Activated T-helper 2 cell treated with anti-CD3 and anti-CD28 coated beads, Interferon-gamma antibody, Interleukin-2, Interleukin-4, amounts not matched to agents 10 μg/mL and 5 μg/mL and 100 μg/mL, durations not matched to agents 14 hours and 24 hours and 36 hours (primary cell): Measurements from ENCODE around the gene ATP6V1F. TPM values are rescaled to one million over a fixed set of nuclear protein-coding genes. Genes with fewer than 3 reads are reported as not detected.
"Not testable (repeated sequence)": the region's sequence is repeated elsewhere in the genome, so short reads cannot be mapped to it uniquely, and the experiment has no call there.

Experiments used
- DNase-seq: peaks from one replicate; pipeline ENCODE4 v3.0.0; 2021; ENCODE audit warnings: low spot score
- H3K27ac Mint-ChIP-seq: one replicate; pipeline ENCODE4 v1.8.0; 2021; ENCODE audit warnings: mixed read lengths
- H3K27me3 Mint-ChIP-seq: one replicate; pipeline ENCODE4 v1.8.0; 2021; ENCODE audit warnings: low read depth, mixed read lengths
- H3K36me3 Mint-ChIP-seq: one replicate; pipeline ENCODE4 v1.8.0; 2021; ENCODE audit warnings: low read depth, mixed read lengths
- H3K4me1 Mint-ChIP-seq: one replicate; pipeline ENCODE4 v1.8.0; 2021; ENCODE audit warnings: low read depth, mixed read lengths
- H3K4me3 Mint-ChIP-seq: one replicate; pipeline ENCODE4 v1.8.0; 2021; ENCODE audit warnings: low read depth, mild to moderate bottlenecking, moderate library complexity, mixed read lengths
- H3K9me3 Mint-ChIP-seq: one replicate; pipeline ENCODE4 v1.8.0; 2021; ENCODE audit warnings: mixed read lengths
- intact Hi-C: fragments of 100-400 bp; cut with micrococcal nuclease; formaldehyde crosslinking; loops from one replicate; pipeline ENCODE4 v1.15.1; 2023
- total RNA-seq: library from RNA; stranded (reverse); gene quantifications from 2 replicates; pipeline ENCODE4 v1.2.3, GENCODE V29; 2022

Gene ATP6V1F
- total RNA-seq, 1 donor from 2014 or later = 123 TPM

DNA sequence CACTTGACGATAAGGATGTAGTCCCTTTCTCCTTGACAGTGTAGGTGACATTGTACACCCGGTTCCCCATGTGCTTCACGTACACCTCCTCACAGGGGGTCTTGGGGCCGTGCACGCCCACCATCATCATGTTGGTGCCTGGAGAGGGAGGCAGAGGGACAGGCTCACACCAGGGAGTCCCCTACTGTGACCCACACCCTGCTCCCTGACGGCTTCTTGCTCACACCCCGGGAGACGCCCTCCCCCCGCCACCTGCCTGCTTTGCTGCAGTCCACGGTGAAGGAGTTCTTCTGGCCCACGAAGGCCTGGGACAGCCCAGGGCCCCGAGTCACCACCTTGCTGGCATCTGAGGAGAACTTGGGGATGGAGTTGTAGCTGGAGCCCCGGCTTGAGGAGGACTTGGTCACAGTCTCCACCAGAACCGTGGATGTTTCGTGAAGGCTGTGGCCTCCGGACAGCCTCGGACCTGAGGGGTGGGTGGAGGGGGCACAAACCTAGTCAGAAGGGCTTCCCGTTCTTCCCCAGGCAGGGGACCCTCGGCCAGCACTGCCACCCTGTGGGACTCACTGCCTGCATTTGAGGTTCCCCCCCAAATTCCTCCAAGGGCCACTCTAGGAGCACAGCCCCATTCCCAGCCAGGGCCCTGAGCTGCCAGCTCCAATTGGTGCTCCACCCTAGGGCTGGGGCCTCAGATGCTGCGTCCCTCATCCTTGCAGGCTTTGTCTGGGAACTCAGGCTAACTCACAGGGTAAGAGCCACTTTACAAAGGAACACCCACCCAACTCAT is 50.2 kb downstream of the ATP6V1F start:
- H3K4me3 Mint-ChIP-seq, H3K36me3 Mint-ChIP-seq, H3K9me3 Mint-ChIP-seq, intact Hi-C loops, H3K27ac Mint-ChIP-seq, H3K4me1 Mint-ChIP-seq, DNase-seq: not testable (repeated sequence)
- H3K27me3 Mint-ChIP-seq = peaks cover 54% of the 10 kb centered on the region

DNA sequence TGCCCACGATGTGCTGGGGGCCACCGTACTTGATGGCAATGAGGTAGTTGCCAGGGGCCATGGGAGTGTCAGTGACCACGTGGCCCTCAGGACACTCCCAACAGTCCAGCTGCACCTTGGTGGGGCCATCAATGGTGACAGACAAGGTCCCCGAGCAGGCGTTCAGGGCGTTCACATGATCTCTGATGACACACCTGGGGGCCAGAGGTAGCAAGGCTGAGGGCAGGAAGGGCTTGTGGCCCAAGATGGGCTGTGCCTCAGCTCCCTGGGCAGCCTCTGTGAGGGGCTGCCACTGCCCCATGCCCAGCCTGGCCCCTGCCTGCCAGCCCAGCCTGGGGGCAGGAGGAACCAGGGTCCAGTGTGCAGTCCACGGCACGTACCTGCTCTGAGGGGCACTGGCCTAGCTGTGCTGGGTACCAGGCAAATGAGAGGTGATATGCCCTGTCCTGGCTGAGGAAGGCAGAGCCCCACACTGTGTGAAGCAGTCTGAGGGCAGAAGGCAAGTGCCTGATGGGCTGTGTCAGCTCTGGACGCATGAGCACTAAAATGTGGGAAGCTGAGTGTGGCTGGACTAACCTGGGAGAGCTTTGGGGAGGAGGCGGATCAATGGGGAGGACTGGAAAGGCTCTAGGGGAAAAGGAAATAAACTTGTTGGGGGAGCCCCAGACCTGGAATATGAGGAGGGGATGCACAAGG is 51.4 kb downstream of the ATP6V1F start:
- no peaks in the 10 kb centered on the region for H3K9me3 Mint-ChIP-seq
- peaks cover 4% of the 10 kb centered on the region for H3K4me1 Mint-ChIP-seq
- no peaks in the 10 kb centered on the region for H3K36me3 Mint-ChIP-seq
- no peak for DNase-seq
- H3K4me3 Mint-ChIP-seq = no peak overlapping the region
- peaks cover 59% of the 10 kb centered on the region for H3K27me3 Mint-ChIP-seq
- no peak overlapping the region for H3K27ac Mint-ChIP-seq
- intact Hi-C loops = no loop called here

DNA sequence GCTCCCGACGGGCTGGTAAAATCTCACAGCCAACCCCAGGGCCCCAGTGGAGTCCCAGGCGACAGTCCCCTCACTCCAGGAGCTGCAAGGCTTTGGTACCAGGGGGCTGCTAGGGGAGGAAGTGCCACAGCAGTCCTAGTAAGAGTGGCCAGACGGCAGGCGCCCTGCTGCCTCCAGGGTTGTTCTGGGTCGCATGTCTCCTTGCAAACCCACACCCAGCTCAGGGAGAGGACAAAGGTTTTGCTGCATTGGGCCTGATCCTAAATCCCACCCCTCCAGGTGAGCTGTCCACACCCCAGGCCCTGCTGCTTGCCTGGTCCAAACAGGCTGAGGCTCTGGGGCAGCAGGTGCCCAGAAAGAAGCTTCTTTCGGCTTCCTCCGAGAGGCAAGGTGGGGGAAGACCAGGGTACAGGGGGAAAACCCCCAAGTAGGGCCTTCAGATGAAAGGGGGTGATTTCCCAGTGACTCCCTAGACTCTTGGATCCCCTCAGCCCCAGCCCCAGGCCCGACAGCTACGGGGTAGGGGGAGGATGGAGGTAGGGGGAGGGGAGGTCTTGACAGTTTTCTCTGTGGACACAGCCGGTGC is 52.0 kb downstream of the ATP6V1F start:
- no peak overlapping the region for H3K27ac Mint-ChIP-seq
- intact Hi-C loops = no loop called here
- peaks cover 61% of the 10 kb centered on the region for H3K27me3 Mint-ChIP-seq
- no peak overlapping the region for H3K4me3 Mint-ChIP-seq
- DNase-seq = no peak
- no peaks in the 10 kb centered on the region for H3K36me3 Mint-ChIP-seq
- no peaks in the 10 kb centered on the region for H3K9me3 Mint-ChIP-seq
- H3K4me1 Mint-ChIP-seq = peaks cover 4% of the 10 kb centered on the region

DNA sequence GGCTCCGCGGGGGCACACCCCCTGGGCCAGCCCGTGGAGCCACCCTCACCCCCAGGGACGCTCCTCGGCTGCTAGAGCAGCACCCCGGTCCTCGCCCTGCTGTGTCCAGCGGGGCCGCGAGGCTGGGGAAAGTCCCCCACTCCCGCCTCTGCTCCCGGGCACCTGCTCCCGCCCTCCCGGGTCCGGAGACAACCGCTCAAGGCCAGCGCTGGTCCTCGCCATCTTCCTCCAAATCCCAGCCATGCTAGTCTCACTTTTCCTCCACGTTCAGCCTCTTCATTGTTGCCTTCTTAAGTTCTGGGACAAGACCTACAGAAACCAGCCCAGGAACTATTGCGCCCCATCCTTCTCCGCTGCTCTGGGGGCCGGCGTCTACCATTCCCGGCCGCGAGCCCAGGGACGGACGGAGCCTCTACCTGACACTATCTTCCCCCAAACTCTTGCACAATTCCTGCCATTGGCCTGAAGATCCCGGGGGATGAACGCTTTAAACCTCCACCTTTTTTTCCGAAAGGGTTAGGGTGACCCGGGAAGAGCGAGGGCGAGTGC is 52.7 kb downstream of the ATP6V1F start:
- H3K27me3 Mint-ChIP-seq = peaks cover 61% of the 10 kb centered on the region
- no peak for DNase-seq
- H3K36me3 Mint-ChIP-seq = no peaks in the 10 kb centered on the region
- H3K9me3 Mint-ChIP-seq = no peaks in the 10 kb centered on the region
- no peak overlapping the region for H3K4me3 Mint-ChIP-seq
- H3K4me1 Mint-ChIP-seq = peaks cover 4% of the 10 kb centered on the region
- intact Hi-C loops = no loop called here
- no peak overlapping the region for H3K27ac Mint-ChIP-seq

Other genes with a start within 250 kb of the ATP6V1F start
- gene GARIN1A, start 190.6 kb upstream of the ATP6V1F start, total RNA-seq = 0.32 and 0.48 TPM in 2 replicates
- 53.7 and 57.4 TPM in 2 replicates for gene CALU, start 123.5 kb upstream of the ATP6V1F start, total RNA-seq
- not detected in 2 replicates for gene OPN1SW, start 87.1 kb upstream of the ATP6V1F start, total RNA-seq
- 14.3 and 15.5 TPM in 2 replicates for gene CCDC136, start 70.9 kb upstream of the ATP6V1F start, total RNA-seq
- gene FLNC, start 32.5 kb upstream of the ATP6V1F start, total RNA-seq = not detected in 2 replicates
- gene KCP, start 47.9 kb downstream of the ATP6V1F start, total RNA-seq = not detected in 2 replicates
- 25.0 and 26.0 TPM in 2 replicates for gene IRF5, start 75.1 kb downstream of the ATP6V1F start, total RNA-seq
- gene TNPO3, start 192.3 kb downstream of the ATP6V1F start, total RNA-seq = 53.3 and 53.7 TPM in 2 replicates